Hematopoietic multipotent progenitor cell treated with erythropoietin and hydrocortisone succinate and interleukin-3 and kit ligand, for 8 days (in vitro differentiated cells): ENCODE measurements around the gene KCNMB2.
"Not testable (repeated sequence)": the region's sequence is repeated elsewhere in the genome, so short reads cannot be mapped to it uniquely, and the experiment has no call there.

ENCODE experiments used
- DNase-seq: peaks from one replicate; pipeline ENCODE4 v3.0.0-alpha.2; 2015

The KCNMB2 gene

GRCh38 chr3:178826435-178827123 lies 290.3 kb downstream of the KCNMB2 start:
- no peak for DNase-seq

GRCh38 chr3:178827285-178827856 lies 291.1 kb downstream of the KCNMB2 start:
- DNase-seq, result no peak

- no peak for DNase-seq
Observed at GRCh38 chr3:178833695-178834094, 297.5 kb downstream of the KCNMB2 start.

- DNase-seq, result no peak
Observed at GRCh38 chr3:178835033-178835432, 298.8 kb downstream of the KCNMB2 start.

- DNase-seq, result no peak
Observed at GRCh38 chr3:178837512-178837911, 301.3 kb downstream of the KCNMB2 start.

- no peak for DNase-seq
Observed at GRCh38 chr3:178840586-178840985, 304.4 kb downstream of the KCNMB2 start.

GRCh38 chr3:178841011-178841410 lies 304.8 kb downstream of the KCNMB2 start:
- no peak for DNase-seq

GRCh38 chr3:178844916-178845315 lies 308.7 kb downstream of the KCNMB2 start:
- no peak for DNase-seq

- DNase-seq, result no peak
Observed at GRCh38 chr3:178845420-178846118, 309.3 kb downstream of the KCNMB2 start.

GRCh38 chr3:178847190-178847589 lies 311.0 kb downstream of the KCNMB2 start:
- no peak for DNase-seq

- DNase-seq, result no peak
Observed at GRCh38 chr3:178849199-178849910, 313.1 kb downstream of the KCNMB2 start.

- DNase-seq, result no peak
Observed at GRCh38 chr3:178850450-178851190, 314.4 kb downstream of the KCNMB2 start.

- DNase-seq, result no peak
Observed at GRCh38 chr3:178851564-178851963, 315.3 kb downstream of the KCNMB2 start.

GRCh38 chr3:178856804-178857203 lies 320.6 kb downstream of the KCNMB2 start:
- no peak for DNase-seq

GRCh38 chr3:178859386-178859785 lies 323.1 kb downstream of the KCNMB2 start:
- DNase-seq, result no peak

- not testable (repeated sequence) for DNase-seq
Observed at GRCh38 chr3:178859900-178860436, 323.7 kb downstream of the KCNMB2 start.

- DNase-seq, result no peak
Observed at GRCh38 chr3:178868681-178869080, 332.4 kb downstream of the KCNMB2 start.

GRCh38 chr3:178870085-178870484 lies 333.8 kb downstream of the KCNMB2 start:
- DNase-seq, result no peak

GRCh38 chr3:178875157-178875556 lies 338.9 kb downstream of the KCNMB2 start:
- DNase-seq, result no peak

- DNase-seq, result no peak
Observed at GRCh38 chr3:178875836-178876235, 339.6 kb downstream of the KCNMB2 start.

GRCh38 chr3:178880274-178880673 lies 344.0 kb downstream of the KCNMB2 start:
- DNase-seq, result no peak
